Activated CD4-positive, alpha-beta T cell treated with anti-CD3 and anti-CD28 coated beads, Interleukin-2, amount 10 ng/mL, durations not matched to agents 7 days and 5 days (primary cell): Measurements from ENCODE around the gene VCL. TPM values are rescaled to one million over a fixed set of nuclear protein-coding genes. Genes with fewer than 3 reads are reported as not detected.

ENCODE experiments used
- CTCF ChIA-PET: fragments of 350-600 bp; sonication (Branson Sonifier 250); formaldehyde crosslinking; loops from one replicate; lab custom pipeline; 2021; ENCODE audit warnings: antibody characterized with exemption; lab: Charles Lee
- POLR2A ChIA-PET: fragments of 350-600 bp; sonication (Branson Sonifier 250); formaldehyde crosslinking; loops from one replicate; lab custom pipeline; 2021; ENCODE audit warnings: antibody characterized with exemption; lab: Charles Lee
- DNase-seq: peaks from one replicate; pipeline ENCODE4 v3.0.0-alpha.2; 2020
- H3K27ac Mint-ChIP-seq: one replicate; pipeline ENCODE4 v1.8.0; 2021; ENCODE audit warnings: mild to moderate bottlenecking, moderate library complexity, mixed read lengths
- H3K27me3 Mint-ChIP-seq: one replicate; pipeline ENCODE4 v1.8.0; 2021; ENCODE audit warnings: mixed read lengths
- H3K36me3 Mint-ChIP-seq: one replicate; pipeline ENCODE4 v1.8.0; 2021; ENCODE audit warnings: low read depth, mixed read lengths
- H3K4me1 Mint-ChIP-seq: one replicate; pipeline ENCODE4 v1.8.0; 2021; ENCODE audit warnings: mixed read lengths
- H3K4me3 Mint-ChIP-seq: one replicate; pipeline ENCODE4 v1.8.0; 2021; ENCODE audit warnings: mild to moderate bottlenecking, moderate library complexity, mixed read lengths
- H3K9me3 Mint-ChIP-seq: one replicate; pipeline ENCODE4 v1.8.0; 2021; ENCODE audit warnings: mixed read lengths
- total RNA-seq, 2 experiments: library from RNA; stranded (reverse); gene quantifications; one replicate each; pipeline ENCODE4 v1.2.3, GENCODE V29; 2021

VCL gene
- total RNA-seq, 2 experiments from 2014 or later = 75.5 to 86.4 TPM

GRCh38 chr10:74075906-74076305 lies 78.0 kb downstream of the VCL start:
- no peaks in the 10 kb centered on the region for H3K27me3 Mint-ChIP-seq
- H3K36me3 Mint-ChIP-seq = peaks cover 55% of the 10 kb centered on the region
- no peak for DNase-seq
- no peaks in the 10 kb centered on the region for H3K9me3 Mint-ChIP-seq
- POLR2A ChIA-PET = no interaction called here
- peaks cover 25% of the 10 kb centered on the region for H3K4me1 Mint-ChIP-seq
- no peak overlapping the region for H3K4me3 Mint-ChIP-seq
- H3K27ac Mint-ChIP-seq = no peak overlapping the region
- CTCF ChIA-PET = interaction anchor here (0.6 to 2.3 kb wide), 7 partner anchors 12 to 242 kb away, joined by 3 to 7 read pairs (median 4); no protein-coding TSS in a partner anchor

DNA sequence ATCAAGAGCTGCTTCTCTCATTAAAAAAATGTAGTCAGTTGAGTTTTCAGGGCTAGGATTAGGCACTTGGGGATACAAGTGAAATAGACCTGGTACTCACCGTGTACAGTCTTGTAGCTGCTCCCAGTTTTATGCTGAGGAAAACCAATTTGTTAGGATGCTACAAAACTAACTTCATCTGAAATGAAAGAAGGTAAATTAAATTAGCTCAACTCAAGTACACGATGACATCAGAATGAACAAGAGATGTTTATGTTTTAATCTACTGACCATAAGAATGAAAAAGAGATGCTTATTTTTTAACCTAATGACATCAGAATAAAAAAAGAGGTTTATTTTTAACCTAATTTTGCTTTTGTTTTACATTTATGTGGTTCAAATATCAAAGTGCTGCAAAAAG lies 79.0 kb downstream of the VCL start:
- Mint-ChIP-seq H3K27me3 (no peaks in the 10 kb centered on the region), H3K9me3 (no peaks in the 10 kb centered on the region), H3K27ac (no peak overlapping the region), H3K36me3 (peaks cover 54% of the 10 kb centered on the region), H3K4me1 (peaks cover 29% of the 10 kb centered on the region), H3K4me3 (no peak overlapping the region)
- no peak for DNase-seq
- ChIA-PET CTCF (interaction anchor here (1.3 to 2.3 kb wide), 4 partner anchors 77 to 198 kb away, joined by 3 to 7 read pairs (median 4); no protein-coding TSS in a partner anchor), POLR2A (no interaction called here)

GRCh38 chr10:74077416-74077815 lies 79.5 kb downstream of the VCL start:
- CTCF ChIA-PET = interaction anchor here (2.1 to 2.3 kb wide), 2 partner anchors 137 to 188 kb away, joined by 5 to 7 read pairs; no protein-coding TSS in a partner anchor
- POLR2A ChIA-PET = no interaction called here
- H3K27me3 Mint-ChIP-seq = no peaks in the 10 kb centered on the region
- H3K27ac Mint-ChIP-seq = no peak overlapping the region
- H3K36me3 Mint-ChIP-seq = peaks cover 56% of the 10 kb centered on the region
- H3K4me1 Mint-ChIP-seq = peaks cover 29% of the 10 kb centered on the region
- no peak for DNase-seq
- H3K9me3 Mint-ChIP-seq = no peaks in the 10 kb centered on the region
- no peak overlapping the region for H3K4me3 Mint-ChIP-seq

DNA sequence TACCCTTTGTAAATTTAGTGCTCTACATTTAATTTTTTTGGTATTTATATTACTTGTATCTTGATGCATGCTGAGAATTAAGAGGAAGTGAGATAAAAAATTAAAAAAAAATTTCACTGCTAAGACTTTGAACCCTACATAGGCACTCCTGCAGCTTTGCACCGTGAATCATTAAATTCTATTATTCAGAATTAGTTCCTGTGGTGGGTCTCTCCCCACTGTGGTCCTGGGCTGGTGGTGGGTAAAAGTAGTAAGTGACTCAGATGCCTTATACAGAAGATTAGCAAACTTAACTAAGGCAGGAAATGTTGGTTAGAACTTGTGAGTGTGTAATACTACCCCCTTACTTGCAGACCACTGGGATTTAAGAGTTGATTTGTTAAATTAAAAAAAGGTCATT lies 80.1 kb downstream of the VCL start:
- Mint-ChIP-seq H3K27ac (no peak overlapping the region), H3K27me3 (no peaks in the 10 kb centered on the region), H3K4me1 (peaks cover 29% of the 10 kb centered on the region), H3K36me3 (peaks cover 51% of the 10 kb centered on the region), H3K4me3 (no peak overlapping the region), H3K9me3 (no peaks in the 10 kb centered on the region)
- POLR2A ChIA-PET = no interaction called here
- peak; percentile 15 for DNase-seq
- CTCF ChIA-PET = no interaction called here

GRCh38 chr10:74079028-74079935 lies 81.4 kb downstream of the VCL start:
- H3K4me1 Mint-ChIP-seq = peaks cover 29% of the 10 kb centered on the region
- H3K27me3 Mint-ChIP-seq = no peaks in the 10 kb centered on the region
- no peak overlapping the region for H3K4me3 Mint-ChIP-seq
- CTCF ChIA-PET = no interaction called here
- no peaks in the 10 kb centered on the region for H3K9me3 Mint-ChIP-seq
- POLR2A ChIA-PET = interaction anchor here (0.6 kb wide), 1 partner anchor 39 kb away, joined by 3 read pairs; no protein-coding TSS in a partner anchor
- no peak for DNase-seq
- H3K27ac Mint-ChIP-seq = no peak overlapping the region
- peaks cover 41% of the 10 kb centered on the region for H3K36me3 Mint-ChIP-seq

DNA sequence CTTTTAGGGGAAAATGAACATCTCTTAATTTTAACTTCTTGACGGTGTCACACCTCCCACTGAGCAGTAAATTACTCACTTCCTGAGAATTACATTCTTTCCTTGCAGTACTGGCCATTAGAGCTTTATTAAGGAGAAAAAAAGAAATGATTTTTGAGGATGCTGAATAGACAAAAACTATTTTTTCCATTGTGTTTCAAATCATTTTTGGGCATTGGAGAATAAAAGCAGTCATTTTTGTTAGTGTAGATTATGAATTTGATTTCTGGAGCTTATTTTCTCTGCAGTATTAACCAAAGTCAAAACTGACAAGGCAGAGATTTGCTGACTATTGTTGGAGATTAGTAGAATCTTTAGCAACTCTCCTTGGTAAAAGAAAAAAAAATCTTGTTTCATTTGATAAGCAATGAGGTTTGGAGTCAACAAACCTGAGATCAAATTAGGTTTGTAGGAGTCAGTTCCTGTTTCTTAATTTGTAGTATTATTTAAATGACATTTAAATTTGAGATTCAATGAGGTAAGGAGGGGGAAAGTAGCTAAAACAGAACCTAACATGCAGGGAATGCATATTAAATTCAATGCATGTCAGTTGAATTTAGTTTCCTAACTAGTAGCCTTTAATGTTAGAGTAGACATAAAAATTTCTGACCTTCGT lies 82.1 kb downstream of the VCL start:
- Mint-ChIP-seq H3K4me3 (no peak overlapping the region), H3K27me3 (no peaks in the 10 kb centered on the region), H3K9me3 (no peaks in the 10 kb centered on the region), H3K36me3 (peaks cover 38% of the 10 kb centered on the region), H3K4me1 (peaks cover 32% of the 10 kb centered on the region), H3K27ac (no peak overlapping the region)
- ChIA-PET POLR2A (no interaction called here), CTCF (interaction anchor here (0.9 to 1.4 kb wide), 3 partner anchors 11 to 200 kb away, joined by 3 to 6 read pairs (median 5); no protein-coding TSS in a partner anchor)
- DNase-seq = no peak

DNA sequence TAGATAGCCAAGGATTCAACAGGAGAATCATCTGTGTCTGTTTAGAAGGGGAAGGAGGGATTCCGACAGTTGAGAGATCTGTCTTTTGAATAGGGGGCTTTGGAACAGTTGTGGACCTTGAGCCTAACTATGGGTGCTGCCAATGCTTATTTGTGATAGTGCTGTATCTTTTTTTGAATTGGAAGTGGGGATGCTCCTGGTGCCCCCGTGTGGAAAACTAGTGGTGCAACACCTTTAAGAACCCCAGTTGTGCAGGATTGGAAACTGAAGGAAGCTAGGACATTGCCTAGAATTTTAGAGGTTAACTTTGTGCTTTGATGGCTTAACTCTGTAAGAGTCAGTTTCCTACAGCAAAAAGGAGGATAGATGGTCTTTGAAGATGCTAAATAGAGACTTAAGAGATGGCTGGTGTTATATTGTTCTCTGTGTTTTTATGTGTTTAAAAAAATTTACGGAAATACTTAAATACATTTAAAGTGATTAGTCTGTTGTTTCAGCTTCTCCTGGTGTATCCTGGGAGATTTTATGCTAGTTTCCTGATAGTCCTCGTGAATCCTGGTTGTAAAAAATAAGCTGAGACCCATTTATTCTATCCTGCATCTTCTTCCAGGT lies 83.4 kb downstream of the VCL start:
- ChIA-PET POLR2A (no interaction called here), CTCF (interaction anchor here (0.6 to 1.8 kb wide), 13 partner anchors 9 to 202 kb away, joined by 3 to 6 read pairs (median 3); no protein-coding TSS in a partner anchor)
- Mint-ChIP-seq H3K9me3 (no peaks in the 10 kb centered on the region), H3K27ac (no peak overlapping the region), H3K4me1 (peaks cover 35% of the 10 kb centered on the region), H3K4me3 (no peak overlapping the region), H3K36me3 (peaks cover 31% of the 10 kb centered on the region), H3K27me3 (no peaks in the 10 kb centered on the region)
- DNase-seq = peak; percentile 58

DNA sequence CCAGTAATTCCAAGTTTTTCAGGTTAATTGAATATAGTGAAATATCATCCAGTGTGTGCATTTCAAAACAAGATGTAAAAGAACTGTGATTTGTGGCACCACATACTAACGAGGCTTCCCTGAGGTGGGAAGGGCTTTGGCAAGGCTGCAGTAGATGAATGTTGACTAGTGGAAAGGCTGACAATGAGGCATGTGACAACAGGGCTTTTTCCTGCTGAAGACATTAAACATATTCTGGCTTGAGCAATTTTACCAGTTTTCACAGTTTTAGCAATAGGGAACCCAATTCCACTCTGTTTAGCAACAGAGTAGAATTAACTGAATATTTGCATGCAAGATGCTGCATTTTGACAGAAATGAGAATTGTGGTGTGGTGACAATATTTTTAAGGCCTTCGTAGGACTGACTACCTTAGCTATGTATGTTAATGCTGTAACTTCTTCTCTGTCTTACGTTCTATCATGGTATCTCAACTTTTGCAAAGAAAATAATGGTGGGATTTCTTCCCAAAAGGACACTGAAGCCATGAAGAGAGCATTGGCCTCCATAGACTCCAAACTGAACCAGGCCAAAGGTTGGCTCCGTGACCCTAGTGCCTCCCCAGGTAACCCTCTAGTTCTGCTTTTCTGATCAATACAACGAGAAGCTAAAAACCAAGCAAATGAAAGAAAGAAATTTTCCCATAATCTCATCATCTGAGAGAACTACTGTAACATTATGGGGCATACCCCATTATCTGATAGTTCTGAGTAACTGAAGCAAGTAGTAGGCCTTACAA lies 84.2 kb downstream of the VCL start:
- no peak overlapping the region for H3K27ac Mint-ChIP-seq
- ChIA-PET POLR2A (no interaction called here), CTCF (interaction anchor here (0.6 to 1.8 kb wide), 12 partner anchors 9 to 202 kb away, joined by 3 to 6 read pairs (median 4); no protein-coding TSS in a partner anchor)
- H3K4me3 Mint-ChIP-seq = no peak overlapping the region
- no peak for DNase-seq
- H3K4me1 Mint-ChIP-seq = peaks cover 37% of the 10 kb centered on the region
- peaks cover 31% of the 10 kb centered on the region for H3K36me3 Mint-ChIP-seq
- no peaks in the 10 kb centered on the region for H3K27me3 Mint-ChIP-seq
- H3K9me3 Mint-ChIP-seq = no peaks in the 10 kb centered on the region

GRCh38 chr10:74083304-74083703 lies 85.4 kb downstream of the VCL start:
- peaks cover 25% of the 10 kb centered on the region for H3K36me3 Mint-ChIP-seq

GRCh38 chr10:74084955-74085354 lies 87.0 kb downstream of the VCL start:
- CTCF ChIA-PET = no interaction called here
- no peak overlapping the region for H3K27ac Mint-ChIP-seq
- POLR2A ChIA-PET = no interaction called here
- DNase-seq = no peak
- no peaks in the 10 kb centered on the region for H3K9me3 Mint-ChIP-seq
- peaks cover 16% of the 10 kb centered on the region for H3K4me1 Mint-ChIP-seq
- H3K36me3 Mint-ChIP-seq = peaks cover 31% of the 10 kb centered on the region
- no peak overlapping the region for H3K4me3 Mint-ChIP-seq
- no peaks in the 10 kb centered on the region for H3K27me3 Mint-ChIP-seq

More at GRCh38 chr10:74083304-74083703, 85.4 kb downstream of the VCL start:
- Mint-ChIP-seq H3K9me3 (no peaks in the 10 kb centered on the region), H3K27ac (no peak overlapping the region), H3K4me1 (peaks cover 29% of the 10 kb centered on the region), H3K4me3 (no peak overlapping the region), H3K27me3 (no peaks in the 10 kb centered on the region)
- ChIA-PET POLR2A (no interaction called here), CTCF (interaction anchor here (0.8 to 1.8 kb wide), 3 partner anchors 11 to 222 kb away, joined by 3 to 4 read pairs (median 3); no protein-coding TSS in a partner anchor)
- DNase-seq = no peak

- Mint-ChIP-seq H3K9me3 (no peaks in the 10 kb centered on the region), H3K27ac (no peak overlapping the region), H3K27me3 (no peaks in the 10 kb centered on the region), H3K36me3 (peaks cover 38% of the 10 kb centered on the region), H3K4me1 (peaks cover 9% of the 10 kb centered on the region), H3K4me3 (no peak overlapping the region)
- CTCF ChIA-PET = interaction anchor here (0.6 to 1.0 kb wide), 2 partner anchors 9 to 94 kb away, joined by 3 read pairs; no protein-coding TSS in a partner anchor
- POLR2A ChIA-PET = no interaction called here
- DNase-seq = no peak
Observed at GRCh38 chr10:74086317-74086716, 88.4 kb downstream of the VCL start.

DNA sequence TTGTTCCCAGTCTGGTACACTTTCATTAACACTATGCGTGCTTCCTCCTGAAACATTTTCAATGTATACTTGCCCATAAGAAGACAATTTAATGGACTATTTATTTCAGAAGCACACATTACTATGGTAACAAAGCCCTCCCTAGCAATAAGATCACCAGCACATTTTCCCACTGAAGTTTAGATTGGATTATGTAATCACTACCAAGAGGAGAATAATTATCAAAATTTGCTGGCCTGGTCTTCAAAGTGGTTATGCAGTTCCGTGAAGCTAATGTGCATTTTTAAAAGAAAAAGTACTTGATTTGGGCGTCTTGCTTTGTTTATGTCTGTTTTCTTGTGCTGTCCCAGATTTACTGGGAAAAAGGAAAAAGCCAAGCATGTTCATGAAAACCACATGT lies 90.8 kb downstream of the VCL start:
- no peak overlapping the region for H3K27ac Mint-ChIP-seq
- ChIA-PET POLR2A (no interaction called here), CTCF (interaction anchor here (1.8 kb wide), 1 partner anchor 208 kb away, joined by 5 read pairs; no protein-coding TSS in a partner anchor)
- no peak for DNase-seq
- H3K9me3 Mint-ChIP-seq = no peaks in the 10 kb centered on the region
- no peak overlapping the region for H3K4me3 Mint-ChIP-seq
- peaks cover 9% of the 10 kb centered on the region for H3K4me1 Mint-ChIP-seq
- peaks cover 37% of the 10 kb centered on the region for H3K36me3 Mint-ChIP-seq
- H3K27me3 Mint-ChIP-seq = no peaks in the 10 kb centered on the region
